VCaP (cell line): ENCODE results near the gene KLK2.

ENCODE experiments used
- H3K27ac ChIP-seq: fragments of 450-650 bp; 2 replicates; pipeline ENCODE4 v1.5.1; 2017
- CTCF ChIP-seq: fragments of 450-650 bp; conservative IDR thresholded peaks from 2 replicates; pipeline ENCODE4 v1.5.1; 2017; ENCODE audit warnings: mild to moderate bottlenecking, moderate library complexity

KLK2 gene

GRCh38 chr19:50902640-50903039 lies 29.4 kb downstream of the KLK2 start:
- no peak for TF ChIP-seq CTCF
- no peak overlapping the region for H3K27ac ChIP-seq

GRCh38 chr19:50906217-50906616 lies 33.0 kb downstream of the KLK2 start:
- H3K27ac ChIP-seq: peak overlapping the region; percentile 27

GRCh38 chr19:50908336-50908735 lies 35.1 kb downstream of the KLK2 start:
- no peak for TF ChIP-seq CTCF
- peak overlapping the region; percentile 91 for H3K27ac ChIP-seq

More at GRCh38 chr19:50906217-50906616, 33.0 kb downstream of the KLK2 start:
- TF ChIP-seq CTCF: peak; percentile 60

- H3K27ac ChIP-seq: peak overlapping the region; percentile 91
- TF ChIP-seq CTCF: no peak
Measured at GRCh38 chr19:50909240-50910070, 36.2 kb downstream of the KLK2 start.

- no peak overlapping the region for H3K27ac ChIP-seq
- no peak for TF ChIP-seq CTCF
Measured at GRCh38 chr19:50910722-50911121, 37.5 kb downstream of the KLK2 start.

- TF ChIP-seq CTCF: no peak
- H3K27ac ChIP-seq: no peak within 1 kb of the TSS
Measured at GRCh38 chr19:50911206-50912101, 38.2 kb downstream of the KLK2 start, which contains the start of gene KLK4. TSS of gene KLK4 (minus strand) at chr19:50911395. CDS start at chr19:50910738, 657 bp downstream.

GRCh38 chr19:50912102-50912599 lies 38.9 kb downstream of the KLK2 start:
- no peak for TF ChIP-seq CTCF
- H3K27ac ChIP-seq: no peak overlapping the region
